ENCODE results near the gene C6orf141. TPM values are rescaled to one million over a fixed set of nuclear protein-coding genes. Genes with fewer than 3 reads are reported as not detected.

Gene C6orf141
- 10.2 to 11.5 TPM (median 11.1 TPM) in 5 replicates for total RNA-seq (2022; extraction: Qiagen RNA extraction; ENCODE audit: low read depth)

DNA sequence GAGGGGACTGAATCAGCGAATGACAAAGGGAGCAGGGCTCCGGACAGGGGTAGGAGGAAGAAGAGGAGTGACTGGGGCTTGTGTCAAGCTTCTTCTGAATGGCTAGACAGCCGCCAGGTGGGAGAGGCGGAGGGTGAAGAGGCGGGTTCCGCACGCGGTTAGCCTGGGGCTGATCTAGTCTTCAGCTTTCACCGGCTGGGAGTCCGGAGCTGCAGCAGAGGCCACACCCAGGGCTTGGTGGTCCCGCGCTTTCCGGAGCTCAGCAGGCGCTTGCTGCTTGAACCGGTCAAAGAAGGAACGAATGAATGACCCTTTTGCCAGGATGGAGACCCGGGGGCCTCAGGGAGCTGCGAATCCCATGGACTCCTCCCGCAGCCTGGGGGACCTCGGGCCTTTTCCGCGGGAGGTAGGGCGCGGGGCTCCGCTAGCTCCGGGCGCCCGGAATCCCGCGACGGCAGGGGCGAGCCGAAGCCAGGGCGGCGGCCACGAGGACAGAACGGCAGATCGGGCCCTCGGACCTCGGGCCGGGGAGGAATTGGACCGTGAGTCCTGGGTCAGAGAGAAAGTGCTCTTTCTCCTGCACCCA is at the start of gene C6orf141:
Gene C6orf141, plus strand, starts transcription at position 177 of the 586 bp plus-strand sequence. Its CDS starts 125 bp downstream, at position 302.

Other genes starting within 250 kb of the C6orf141 start
- 4.7 to 7.2 TPM (median 6.2 TPM) in 5 replicates for gene MMUT, start 87.4 kb upstream of the C6orf141 start, total RNA-seq (2022; extraction: Qiagen RNA extraction; ENCODE audit: low read depth)
- 4.7 to 7.3 TPM (median 6.5 TPM) in 5 replicates for gene CENPQ, start 87.3 kb upstream of the C6orf141 start, total RNA-seq (2022; extraction: Qiagen RNA extraction; ENCODE audit: low read depth)
- not detected in 5 replicates for gene GLYATL3, start 50.7 kb upstream of the C6orf141 start, total RNA-seq (2022; extraction: Qiagen RNA extraction; ENCODE audit: low read depth)
- gene RHAG, start 86.2 kb downstream of the C6orf141 start, total RNA-seq (2022; extraction: Qiagen RNA extraction; ENCODE audit: low read depth), result 0.06 to 0.15 TPM (median 0.09 TPM) in 3 of 5 replicates, not detected in the others
- not detected in 5 replicates for gene CRISP2, start 162.9 kb downstream of the C6orf141 start, total RNA-seq (2022; extraction: Qiagen RNA extraction; ENCODE audit: low read depth)
- gene CRISP3, start 193.7 kb downstream of the C6orf141 start, total RNA-seq (2022; extraction: Qiagen RNA extraction; ENCODE audit: low read depth), result not detected in 5 replicates
- not detected in 5 replicates for gene PGK2, start 236.6 kb downstream of the C6orf141 start, total RNA-seq (2022; extraction: Qiagen RNA extraction; ENCODE audit: low read depth)